HEK293T (cell line): ENCODE results near the gene ITGB6.

ENCODE experiments used
- BHLHE40 ChIP-seq: fragments of 450-650 bp; IDR thresholded peaks from 2 replicates; pipeline ENCODE4 v1.6.1; 2016; ENCODE audit warnings: mild to moderate bottlenecking, moderate library complexity, borderline replicate concordance
- HDGF ChIP-seq: fragments of 450-650 bp; IDR thresholded peaks from 2 replicates; pipeline ENCODE4 v1.6.1; 2017; ENCODE audit warnings: antibody characterized with exemption, borderline replicate concordance

GRCh38 chr2:160207271-160207670 is 7.2 kb upstream of the ITGB6 start:
- TF ChIP-seq BHLHE40 (no peak), HDGF (no peak)
